SJSA1 (cell line): Measurements from ENCODE around the gene RTBDN. TPM values are rescaled to one million over a fixed set of nuclear protein-coding genes. Genes with fewer than 3 reads are reported as not detected.

Experiments
- DNase-seq, 2 experiments: peaks; one replicate each; pipeline ENCODE4 v3.0.0-alpha.2; 2015 to 2020; ENCODE audit warnings: low spot score in 2 of 2, low read depth in 1 of 2
- H3K27ac ChIP-seq: fragments of 250-450 bp; sonication (Bioruptor Pico); 2 replicates; pipeline ENCODE4 v1.5.1; 2020; ENCODE audit warnings: mild to moderate bottlenecking, moderate library complexity
- H3K27me3 ChIP-seq: fragments of 250-450 bp; sonication (Bioruptor Pico); replicated peaks from 2 replicates; pipeline ENCODE4 v1.5.1; 2020; ENCODE audit warnings: mild to moderate bottlenecking, moderate library complexity
- H3K36me3 ChIP-seq: fragments of 250-450 bp; sonication (Bioruptor Pico); 2 replicates; pipeline ENCODE4 v1.5.1; 2020; ENCODE audit warnings: mild to moderate bottlenecking
- H3K4me1 ChIP-seq: fragments of 250-450 bp; sonication (Bioruptor Pico); replicated peaks from 2 replicates; pipeline ENCODE4 v1.6.1; 2021; ENCODE audit warnings: mild to moderate bottlenecking
- H3K4me3 ChIP-seq: fragments of 250-450 bp; sonication (Bioruptor Pico); 2 replicates; pipeline ENCODE4 v1.5.1; 2020; ENCODE audit warnings: mild to moderate bottlenecking
- H3K9me3 ChIP-seq: fragments of 250-450 bp; sonication (Bioruptor Pico); replicated peaks from 2 replicates; pipeline ENCODE4 v1.5.1; 2020; ENCODE audit warnings: mild to moderate bottlenecking
- total RNA-seq: library from RNA; depleted of rRNA; stranded (reverse); fragments of >200 nt; shearing (Covaris generic); gene quantifications from 2 replicates; pipeline ENCODE4 v1.2.3, GENCODE V29; 2014

Gene RTBDN
- total RNA-seq, 1 experiment from 2014 or later: not detected

DNA sequence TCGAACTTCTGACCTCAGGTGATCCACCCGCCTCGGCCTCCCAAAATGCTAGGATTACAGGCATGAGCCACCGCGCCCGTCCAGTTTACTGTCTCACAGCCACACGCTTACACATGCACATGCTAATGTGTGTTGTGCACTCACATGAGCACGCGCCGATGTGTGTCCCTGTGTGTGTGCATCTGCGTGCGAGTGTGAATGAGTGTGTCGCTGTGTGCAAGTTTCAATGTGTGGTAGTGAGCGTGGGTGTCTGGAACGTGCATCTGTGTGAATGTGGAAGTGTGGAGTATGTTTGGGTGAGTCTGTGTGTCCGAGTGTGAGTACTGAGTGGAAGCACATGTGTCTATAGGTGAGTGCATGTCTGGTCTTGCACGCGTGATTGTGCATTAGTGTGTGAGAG is 8.1 kb upstream of the RTBDN start:
- Histone ChIP-seq H3K27me3 (peaks cover 43% of the 10 kb centered on the region), H3K4me3 (no peak overlapping the region), H3K9me3 (no peaks in the 10 kb centered on the region), H3K27ac (no peak overlapping the region), H3K36me3 (no peaks in the 10 kb centered on the region), H3K4me1 (peaks cover 16% of the 10 kb centered on the region)
- DNase-seq: no peak

DNA sequence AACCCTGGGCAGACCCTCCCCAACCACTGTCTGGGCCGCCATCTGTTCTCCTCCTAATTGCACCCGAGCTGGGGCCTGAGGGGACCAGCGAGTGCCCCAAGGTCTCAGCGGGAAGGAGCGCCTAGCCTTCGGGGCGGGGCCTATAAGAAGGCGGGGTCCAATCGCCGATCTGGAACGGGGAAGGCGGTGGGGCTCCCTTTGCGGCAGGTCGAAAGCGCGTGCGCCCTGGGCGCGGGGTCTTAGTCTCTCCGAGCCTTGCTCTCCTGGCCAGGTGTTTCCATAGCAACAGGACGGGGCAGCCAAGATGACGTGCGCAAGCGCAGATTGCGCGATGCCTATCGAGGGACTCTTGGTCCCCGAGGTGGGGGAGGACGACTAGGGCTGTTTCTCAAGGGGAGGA is 6.7 kb upstream of the RTBDN start:
- H3K27me3 ChIP-seq: peaks cover 57% of the 10 kb centered on the region
- H3K4me3 ChIP-seq: no peak overlapping the region
- no peaks in the 10 kb centered on the region for H3K36me3 ChIP-seq
- H3K4me1 ChIP-seq: peaks cover 17% of the 10 kb centered on the region
- no peak overlapping the region for H3K27ac ChIP-seq
- DNase-seq: no peak
- no peaks in the 10 kb centered on the region for H3K9me3 ChIP-seq

DNA sequence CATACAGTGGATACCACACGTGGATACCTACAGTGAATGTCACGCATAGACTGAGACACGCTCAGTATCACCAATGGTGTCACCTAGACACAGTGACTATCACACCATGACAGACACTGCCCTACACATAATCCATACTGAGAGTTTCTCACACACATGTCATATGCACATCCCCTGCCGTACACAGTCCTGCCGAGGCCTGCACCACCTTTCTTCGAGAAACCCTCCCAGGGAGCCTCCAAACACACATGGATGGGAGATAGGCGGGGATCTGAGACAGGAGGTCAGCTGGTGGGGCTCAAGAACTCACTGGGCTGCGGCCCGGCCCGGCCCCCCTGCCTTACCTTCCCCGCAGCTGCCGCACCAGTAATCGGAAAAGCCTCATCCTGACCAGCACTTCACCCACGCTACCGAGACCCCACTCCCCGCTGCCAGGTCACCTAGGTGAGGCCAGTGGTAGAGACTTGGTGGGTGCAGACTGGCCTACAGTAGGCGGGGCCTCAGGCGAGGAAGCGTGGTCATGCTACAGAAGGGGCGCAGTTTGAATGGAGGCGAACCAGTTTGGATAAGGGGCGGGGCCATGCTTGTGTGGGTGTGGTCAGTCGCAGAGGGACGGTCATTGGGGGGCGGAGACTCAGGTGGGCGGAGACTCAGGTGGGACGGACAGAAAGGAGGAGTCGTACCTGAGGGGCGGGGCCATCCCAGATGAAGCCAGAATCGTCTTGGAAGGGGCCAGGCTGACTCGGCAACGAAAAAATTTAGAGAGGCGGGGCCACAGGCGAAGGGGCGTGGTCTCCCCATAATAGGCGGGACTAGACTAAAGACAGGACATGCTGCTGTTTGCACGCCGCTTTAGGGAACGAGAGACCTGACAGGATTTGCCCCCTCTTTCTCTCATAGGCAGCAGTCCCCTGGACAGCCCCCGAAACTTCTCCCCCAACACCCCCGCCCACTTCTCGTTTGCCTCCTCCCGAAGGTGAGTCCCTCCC is 6.0 kb upstream of the RTBDN start:
- peaks cover 65% of the 10 kb centered on the region for H3K27me3 ChIP-seq
- peak; percentile 28 to 76 for DNase-seq
- H3K27ac ChIP-seq: no peak overlapping the region
- H3K4me1 ChIP-seq: peaks cover 20% of the 10 kb centered on the region
- no peak overlapping the region for H3K4me3 ChIP-seq
- no peaks in the 10 kb centered on the region for H3K9me3 ChIP-seq
- no peaks in the 10 kb centered on the region for H3K36me3 ChIP-seq

DNA sequence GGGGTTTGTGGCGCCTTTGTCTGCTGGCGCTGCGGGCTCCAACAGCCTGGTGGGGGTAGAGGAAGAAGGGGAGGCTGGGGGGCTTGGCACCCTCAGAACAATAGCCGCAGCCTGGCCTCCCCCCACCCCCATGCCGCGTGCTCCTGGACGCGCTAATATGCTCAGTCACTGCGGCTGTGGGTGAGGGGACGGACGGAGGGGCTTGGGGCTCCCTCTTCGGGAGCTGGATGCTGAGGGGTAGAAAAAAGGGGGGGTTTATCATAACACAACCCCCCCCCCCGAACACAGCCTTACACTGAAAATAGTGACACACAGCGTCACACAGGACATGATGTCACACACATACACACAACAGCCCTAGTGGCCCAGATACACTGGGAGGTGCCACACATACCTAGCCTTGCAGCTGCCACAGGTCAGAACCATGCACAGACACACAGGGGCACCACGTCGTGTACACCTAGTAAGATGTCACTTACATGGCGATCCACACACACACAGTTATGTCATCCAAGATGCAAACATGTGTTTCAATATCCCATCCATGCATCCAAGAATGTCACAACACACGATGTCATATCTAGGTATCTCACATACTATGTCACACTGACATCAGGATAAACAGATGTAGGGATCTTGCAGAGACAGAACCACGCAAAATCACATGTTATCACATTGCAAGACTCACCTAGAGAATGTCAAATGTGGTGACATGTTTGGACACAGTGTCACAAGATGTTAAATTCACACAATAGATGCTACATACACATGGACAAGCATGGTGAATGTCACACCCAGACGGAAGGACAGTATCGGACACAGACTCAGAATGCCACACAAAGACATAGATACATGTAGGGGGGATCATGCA is 4.7 kb upstream of the RTBDN start:
- DNase-seq: no peak
- peaks cover 23% of the 10 kb centered on the region for H3K4me1 ChIP-seq
- peaks cover 77% of the 10 kb centered on the region for H3K27me3 ChIP-seq
- H3K36me3 ChIP-seq: no peaks in the 10 kb centered on the region
- no peaks in the 10 kb centered on the region for H3K9me3 ChIP-seq
- no peak overlapping the region for H3K27ac ChIP-seq
- no peak overlapping the region for H3K4me3 ChIP-seq

DNA sequence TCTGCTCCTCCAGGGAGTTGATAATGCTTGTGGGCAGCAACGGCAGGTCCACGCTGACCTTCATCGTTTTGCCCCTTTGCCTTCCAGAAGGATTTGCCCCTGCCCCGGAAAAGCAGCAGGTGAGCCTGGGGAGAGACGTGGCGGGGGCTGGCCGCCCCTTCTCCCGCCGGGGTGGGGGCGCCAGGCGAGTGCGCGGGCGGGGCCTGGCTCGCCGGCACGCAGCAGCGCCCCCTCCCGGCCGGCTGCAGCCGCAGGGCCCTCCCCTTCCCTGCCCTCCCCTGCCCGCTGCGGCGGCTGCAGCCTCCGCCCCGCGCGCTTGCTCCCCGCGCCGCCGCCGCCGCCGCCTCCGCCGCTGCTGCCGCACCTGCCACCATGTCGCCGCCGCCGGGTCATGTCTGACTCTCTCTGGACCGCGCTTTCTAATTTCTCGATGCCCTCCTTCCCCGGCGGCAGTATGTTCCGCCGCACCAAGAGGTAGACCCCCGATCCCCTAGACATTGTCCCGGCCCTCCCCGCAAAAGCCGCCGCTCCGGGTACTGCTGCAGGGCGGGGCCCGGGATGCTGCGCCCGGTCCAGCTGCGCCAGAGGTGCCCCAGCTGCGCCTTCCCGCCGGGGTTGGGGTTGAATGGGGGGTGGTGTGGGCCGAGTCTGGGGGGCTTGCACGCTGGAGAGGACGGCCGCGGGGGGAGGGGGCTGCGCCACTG is 4.0 kb upstream of the RTBDN start, which contains the start of gene MAST1:
MAST1 (plus strand) TSS at position 334 of the 704 bp plus-strand sequence; CDS start at position 392, 58 bp downstream.
- Histone ChIP-seq H3K4me1 (peaks cover 27% of the 10 kb centered on the region), H3K9me3 (no peaks in the 10 kb centered on the region), H3K4me3 (no peak within 1 kb of the TSS), H3K27me3 (peaks cover 83% of the 10 kb centered on the region), H3K36me3 (no peaks in the 10 kb centered on the region), H3K27ac (no peak within 1 kb of the TSS)
- no peak for DNase-seq

DNA sequence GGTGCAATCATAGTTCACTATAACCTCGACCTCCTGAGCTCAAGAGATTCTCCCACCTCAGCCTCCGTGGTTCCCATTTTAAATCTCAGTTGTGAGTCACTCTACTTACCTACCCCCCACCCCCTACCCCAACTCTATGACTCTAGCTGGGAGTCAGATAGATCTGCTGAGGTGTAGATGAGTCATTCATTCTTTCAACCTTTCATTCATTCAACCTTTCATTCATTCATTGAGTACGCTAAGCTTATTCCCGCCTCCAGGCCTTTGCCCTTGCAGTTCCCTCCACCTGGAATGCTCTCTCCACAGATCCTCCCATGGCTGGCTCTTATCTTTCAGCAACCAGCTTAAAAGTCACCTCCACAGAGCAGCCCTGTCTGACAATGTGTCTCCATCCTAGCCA is 2.8 kb upstream of the RTBDN start:
- H3K4me1 ChIP-seq: peaks cover 29% of the 10 kb centered on the region
- H3K27ac ChIP-seq: no peak overlapping the region
- no peak for DNase-seq
- H3K4me3 ChIP-seq: no peak overlapping the region
- H3K9me3 ChIP-seq: no peaks in the 10 kb centered on the region
- peaks cover 93% of the 10 kb centered on the region for H3K27me3 ChIP-seq
- H3K36me3 ChIP-seq: no peaks in the 10 kb centered on the region

DNA sequence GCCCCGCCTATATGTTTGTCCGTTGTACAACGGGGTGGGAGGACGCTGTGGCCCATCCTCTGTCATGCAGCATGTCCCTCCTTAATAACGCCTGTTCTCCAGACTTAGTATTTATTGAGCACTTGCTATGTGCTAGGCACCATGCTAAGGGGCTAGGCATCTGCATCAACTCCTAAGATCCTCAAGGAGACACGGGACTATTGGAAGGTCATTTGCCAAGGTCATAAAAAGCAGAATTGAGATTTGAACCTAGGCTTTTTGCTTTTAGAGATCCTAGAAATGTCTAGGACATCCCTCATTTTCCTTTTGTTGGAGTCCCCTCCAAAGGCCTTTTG is 2.1 kb upstream of the RTBDN start:
- H3K27ac ChIP-seq: no peak overlapping the region
- H3K27me3 ChIP-seq: peaks cover 96% of the 10 kb centered on the region
- no peaks in the 10 kb centered on the region for H3K36me3 ChIP-seq
- H3K4me1 ChIP-seq: peaks cover 29% of the 10 kb centered on the region
- H3K4me3 ChIP-seq: no peak overlapping the region
- 0 out of 2 replicates have a peak, but pooled peaks cover 3% of the 10 kb centered on the region for H3K9me3 ChIP-seq
- DNase-seq: no peak

DNA sequence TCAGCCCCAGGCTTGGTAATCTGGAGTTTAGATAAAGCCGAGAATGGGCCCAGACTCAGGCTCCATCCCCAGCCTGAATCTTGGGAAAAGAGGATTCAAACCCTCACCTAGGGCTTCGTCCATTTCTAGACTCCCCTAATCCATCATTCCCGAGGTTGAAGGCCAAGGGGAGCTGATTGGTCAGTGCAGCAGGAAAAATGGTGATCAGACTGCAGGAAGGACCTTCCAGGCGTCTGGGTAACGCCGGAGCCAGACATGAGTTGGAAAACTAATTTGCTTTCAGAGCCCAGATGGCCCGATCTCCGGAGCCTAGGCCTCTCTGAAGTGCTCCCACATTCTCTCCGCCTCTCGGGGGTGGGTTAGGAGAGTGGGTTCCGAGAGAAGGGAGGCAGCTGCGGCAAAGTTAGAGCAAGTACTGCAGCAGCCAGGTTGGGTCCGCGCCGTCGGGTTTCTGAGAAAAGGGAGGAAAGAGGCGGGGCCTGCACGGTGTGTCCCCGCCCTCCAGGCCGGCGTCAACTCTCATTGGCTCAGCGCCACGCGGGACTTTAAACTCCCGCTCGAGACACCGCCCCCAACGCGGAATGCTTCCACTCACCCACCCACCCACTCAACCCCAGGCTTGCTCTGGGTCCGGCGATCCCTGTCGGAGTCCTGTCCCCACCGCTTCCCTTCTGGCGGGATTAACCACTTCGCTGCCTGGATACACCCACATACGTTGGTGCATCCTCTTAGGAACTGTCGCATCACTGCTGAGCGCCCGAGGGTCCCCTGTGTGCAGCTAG is 788 bp upstream of the RTBDN start:
- 0 out of 2 replicates have a peak, but pooled peaks cover 3% of the 10 kb centered on the region for H3K9me3 ChIP-seq
- no peak overlapping the region for H3K27ac ChIP-seq
- H3K4me1 ChIP-seq: peaks cover 24% of the 10 kb centered on the region
- H3K27me3 ChIP-seq: peaks cover 84% of the 10 kb centered on the region
- no peaks in the 10 kb centered on the region for H3K36me3 ChIP-seq
- H3K4me3 ChIP-seq: no peak overlapping the region
- no peak for DNase-seq

DNA sequence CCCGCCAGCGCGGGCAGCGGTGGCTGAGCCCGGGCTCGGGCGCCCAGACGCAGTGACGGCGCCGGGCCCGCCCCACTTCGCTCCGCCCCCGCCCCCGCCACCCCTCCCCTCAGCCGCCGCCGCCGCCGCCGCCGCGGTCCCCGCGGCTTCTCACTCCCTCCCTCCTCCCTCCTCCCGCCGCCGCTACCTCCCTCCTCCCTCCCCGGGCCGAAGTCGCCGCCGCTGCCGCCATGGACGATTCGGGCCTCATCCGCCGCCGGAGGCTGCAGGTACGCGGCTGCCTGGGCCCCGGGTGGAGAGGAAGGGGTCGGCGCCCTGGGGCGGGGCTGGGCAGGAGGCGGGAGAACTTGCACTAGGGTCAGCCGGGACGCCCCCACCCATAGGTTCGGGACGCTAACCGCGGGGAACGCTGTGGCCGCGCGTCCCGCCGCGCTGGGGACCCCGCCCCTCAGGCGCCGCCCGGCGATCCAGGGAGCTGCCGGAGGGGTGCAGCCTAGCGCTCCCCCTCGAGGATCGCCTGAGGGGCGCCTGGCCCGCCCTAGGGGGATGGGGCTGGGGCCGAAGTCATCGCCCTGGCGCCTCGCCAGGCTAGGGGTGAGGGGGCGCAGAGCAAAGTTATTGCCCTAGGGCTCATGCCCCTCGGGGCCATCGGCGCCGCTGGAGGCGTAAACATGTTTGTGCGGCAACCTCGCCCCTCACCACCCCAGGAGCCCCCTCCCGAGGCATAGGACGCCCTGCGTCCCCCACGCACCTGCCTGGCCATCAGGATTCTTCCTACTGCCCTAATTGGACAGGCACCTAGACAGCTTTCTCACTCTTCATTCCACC is 427 bp downstream of the RTBDN start:
- Histone ChIP-seq H3K9me3 (0 out of 2 replicates have a peak, but pooled peaks cover 3% of the 10 kb centered on the region), H3K27me3 (peaks cover 72% of the 10 kb centered on the region), H3K36me3 (no peaks in the 10 kb centered on the region), H3K27ac (no peak overlapping the region), H3K4me3 (peak overlapping the region; percentile 37), H3K4me1 (peaks cover 24% of the 10 kb centered on the region)
- no peak for DNase-seq

DNA sequence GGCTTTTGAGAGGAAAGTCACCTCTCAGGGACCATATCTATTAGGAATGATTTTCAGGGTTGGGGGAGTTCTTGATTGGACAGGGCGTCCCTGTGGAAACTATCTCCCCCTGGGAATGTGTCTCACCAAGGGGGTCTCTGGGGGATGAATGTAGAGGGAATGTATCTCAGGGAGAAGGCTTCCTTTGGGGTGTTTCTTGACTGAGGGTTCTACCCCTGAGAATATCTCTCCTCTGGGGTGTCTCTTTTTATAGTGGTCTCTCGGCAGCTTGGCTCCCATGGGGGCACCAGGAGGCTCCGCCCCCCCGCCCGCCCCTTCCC is 1.0 kb downstream of the RTBDN start:
- 0 out of 2 replicates have a peak, but pooled peaks cover 3% of the 10 kb centered on the region for H3K9me3 ChIP-seq
- H3K36me3 ChIP-seq: no peaks in the 10 kb centered on the region
- DNase-seq: no peak
- H3K27ac ChIP-seq: no peak overlapping the region
- H3K4me3 ChIP-seq: no peak overlapping the region
- peaks cover 19% of the 10 kb centered on the region for H3K4me1 ChIP-seq
- H3K27me3 ChIP-seq: peaks cover 66% of the 10 kb centered on the region

DNA sequence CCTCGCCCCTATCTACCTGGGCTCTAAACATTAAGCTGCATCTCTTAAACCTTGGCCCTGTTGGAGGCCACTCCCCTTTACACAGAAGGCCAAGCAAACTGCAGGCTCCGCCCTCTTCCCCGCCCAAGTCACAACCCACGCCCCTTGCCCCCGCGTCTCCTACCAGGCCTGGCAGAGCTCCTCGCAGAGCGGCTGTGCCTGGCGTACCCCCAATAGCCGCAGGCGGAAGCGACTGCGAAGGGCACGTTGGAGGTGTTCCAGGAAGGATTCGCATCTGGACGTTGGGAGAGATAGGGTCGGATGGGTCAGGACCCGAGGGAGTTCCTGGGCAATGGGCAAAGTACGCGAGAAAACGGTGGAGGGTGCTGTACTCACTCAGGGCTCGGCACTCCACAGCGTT is 5.9 kb downstream of the RTBDN start:
- H3K27me3 ChIP-seq: peaks cover 23% of the 10 kb centered on the region
- H3K27ac ChIP-seq: no peak overlapping the region
- H3K36me3 ChIP-seq: no peaks in the 10 kb centered on the region
- H3K4me3 ChIP-seq: no peak overlapping the region
- peaks cover 6% of the 10 kb centered on the region; the same call in 1 of the 2 replicates for H3K4me1 ChIP-seq
- peaks cover 3% of the 10 kb centered on the region; the same call in 1 of the 2 replicates for H3K9me3 ChIP-seq
- no peak for DNase-seq
